Activated T-cell treated with anti-CD3 and anti-CD28 coated beads for 24 hours (primary cell): ENCODE data around the gene G3BP1.
"Not testable (repeated sequence)": the region's sequence is repeated elsewhere in the genome, so short reads cannot be mapped to it uniquely, and the experiment has no call there.

Experiments
- DNase-seq: peaks from one replicate; pipeline ENCODE4 v3.0.0-alpha.2; 2020; ENCODE audit warnings: low read depth

Gene G3BP1

GRCh38 chr5:151755383-151755782 is 16.4 kb upstream of the G3BP1 start:
- no peak for DNase-seq

GRCh38 chr5:151757233-151758140 is 14.3 kb upstream of the G3BP1 start:
- DNase-seq = peak; percentile 25

GRCh38 chr5:151758141-151758429 is 13.7 kb upstream of the G3BP1 start:
- no peak for DNase-seq

GRCh38 chr5:151758430-151759241 is 13.1 kb upstream of the G3BP1 start, which contains the start of gene ATOX1:
ATOX1 (minus strand) TSS chr5:151758631; CDS start chr5:151758551, 80 bp downstream.
- peak; percentile 89 for DNase-seq

GRCh38 chr5:151764801-151765200 is 7.0 kb upstream of the G3BP1 start:
- DNase-seq = no peak

GRCh38 chr5:151766975-151767374 is 4.8 kb upstream of the G3BP1 start:
- no peak for DNase-seq

- no peak for DNase-seq
These were observed 1.1 kb upstream of the G3BP1 start for GRCh38 chr5:151770383-151771258.

GRCh38 chr5:151772029-151772845 is 483 bp downstream of the G3BP1 start:
- DNase-seq = peak; percentile 27

GRCh38 chr5:151772846-151773561 is 1.2 kb downstream of the G3BP1 start:
- DNase-seq = no peak

- DNase-seq = no peak
These were observed 2.2 kb downstream of the G3BP1 start for GRCh38 chr5:151773951-151774350.

- DNase-seq = no peak
These were observed 3.4 kb downstream of the G3BP1 start for GRCh38 chr5:151775025-151775606.

- DNase-seq = no peak
These were observed 7.9 kb downstream of the G3BP1 start for GRCh38 chr5:151779531-151780125.

- DNase-seq = no peak
These were observed 8.6 kb downstream of the G3BP1 start for GRCh38 chr5:151780348-151780747.

- no peak for DNase-seq
These were observed 9.4 kb downstream of the G3BP1 start for GRCh38 chr5:151781201-151781600.

GRCh38 chr5:151783664-151784063 is 11.9 kb downstream of the G3BP1 start:
- not testable (repeated sequence) for DNase-seq

GRCh38 chr5:151784141-151784540 is 12.4 kb downstream of the G3BP1 start:
- no peak for DNase-seq

GRCh38 chr5:151786468-151786867 is 14.7 kb downstream of the G3BP1 start:
- DNase-seq = no peak

GRCh38 chr5:151787817-151788216 is 16.1 kb downstream of the G3BP1 start:
- DNase-seq = no peak

GRCh38 chr5:151793358-151793757 is 21.6 kb downstream of the G3BP1 start:
- DNase-seq = no peak

- DNase-seq = no peak
These were observed 23.7 kb downstream of the G3BP1 start for GRCh38 chr5:151795426-151795825.
